Right lobe of liver (tissue), 4 donors: Measurements from ENCODE around the gene SCRT2.

Experiments
- CTCF ChIP-seq, 4 donors: fragments of 200-600 bp in 3 of 4; fragments of 450-650 bp in 1 of 4; IDR thresholded peaks; one replicate each; pipeline versions ENCODE4 v1.5.1 to v1.8.0; 2016 to 2022; ENCODE audit warnings: antibody characterized with exemption in 4 of 4, mild to moderate bottlenecking in 2 of 4
- POLR2A ChIP-seq: fragments of 450-650 bp; IDR thresholded peaks from one replicate; pipeline ENCODE4 v1.6.1; 2017; ENCODE audit warnings: antibody characterized with exemption, mild to moderate bottlenecking
- donor health status: DM: no; HTN: no; CAD: no.
- donor health status: DM: no; HTN: no; CAD: no.
- donor health status: DM: no; HTN: yes; CAD: no.

- TF ChIP-seq CTCF (IDR thresholded peaks at IDR 0.05), result no peak
- no peak for TF ChIP-seq POLR2A
These were observed 40.3 kb downstream of the SCRT2 start for GRCh38 chr20:635028-635892.
